OCI-LY1 (cell line): Measurements from ENCODE around the gene BBS9.

Experiments used
- EZH2 ChIP-seq: fragments of 200-600 bp; sonication (generic), shearing (Covaris generic); IDR thresholded peaks from 2 replicates; pipeline ENCODE4 v1.8.0; 2017; ENCODE audit warnings: borderline replicate concordance, mixed run types, mild to moderate bottlenecking, antibody characterized with exemption, low read length, moderate library complexity, mixed read lengths
- TF ChIP-seq, protein P1 (sequence below): fragments of 200-600 bp; sonication (generic), shearing (Covaris generic); IDR thresholded peaks from 2 replicates; pipeline ENCODE4 v1.5.1; 2017; ENCODE audit warnings: mild to moderate bottlenecking, antibody characterized with exemption, low read length, moderate library complexity, mixed read lengths

DNA sequence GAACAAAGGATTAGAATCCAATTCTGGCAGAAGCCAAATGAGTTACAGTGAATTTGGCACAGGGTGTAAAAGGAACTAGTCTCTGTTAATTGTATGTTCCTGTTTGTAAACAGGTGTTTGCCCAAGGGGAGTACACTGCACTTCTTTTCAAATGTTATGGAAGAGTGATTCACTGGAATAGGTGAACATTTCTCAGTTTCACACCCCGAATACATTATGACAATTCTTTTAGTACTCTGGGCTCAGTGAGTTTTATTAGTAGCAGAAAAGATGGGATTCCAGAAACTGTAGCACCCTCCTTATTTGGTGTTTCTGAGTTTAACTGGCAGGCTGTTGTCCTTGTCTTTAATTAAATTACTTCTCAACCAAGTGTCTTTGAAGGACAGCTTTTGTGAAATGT lies 329.2 kb downstream of the BBS9 start:
- TF ChIP-seq, protein P1, sequence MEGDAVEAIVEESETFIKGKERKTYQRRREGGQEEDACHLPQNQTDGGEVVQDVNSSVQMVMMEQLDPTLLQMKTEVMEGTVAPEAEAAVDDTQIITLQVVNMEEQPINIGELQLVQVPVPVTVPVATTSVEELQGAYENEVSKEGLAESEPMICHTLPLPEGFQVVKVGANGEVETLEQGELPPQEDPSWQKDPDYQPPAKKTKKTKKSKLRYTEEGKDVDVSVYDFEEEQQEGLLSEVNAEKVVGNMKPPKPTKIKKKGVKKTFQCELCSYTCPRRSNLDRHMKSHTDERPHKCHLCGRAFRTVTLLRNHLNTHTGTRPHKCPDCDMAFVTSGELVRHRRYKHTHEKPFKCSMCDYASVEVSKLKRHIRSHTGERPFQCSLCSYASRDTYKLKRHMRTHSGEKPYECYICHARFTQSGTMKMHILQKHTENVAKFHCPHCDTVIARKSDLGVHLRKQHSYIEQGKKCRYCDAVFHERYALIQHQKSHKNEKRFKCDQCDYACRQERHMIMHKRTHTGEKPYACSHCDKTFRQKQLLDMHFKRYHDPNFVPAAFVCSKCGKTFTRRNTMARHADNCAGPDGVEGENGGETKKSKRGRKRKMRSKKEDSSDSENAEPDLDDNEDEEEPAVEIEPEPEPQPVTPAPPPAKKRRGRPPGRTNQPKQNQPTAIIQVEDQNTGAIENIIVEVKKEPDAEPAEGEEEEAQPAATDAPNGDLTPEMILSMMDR = no peak
- no peak for TF ChIP-seq EZH2
